Transverse colon (tissue), 4 donors: ENCODE data around the gene KRTAP1-3.

Experiments
- EP300 ChIP-seq: sonication (generic); formaldehyde crosslinking; IDR thresholded peaks from one replicate; pipeline ENCODE4 v1.6.1; 2017; ENCODE audit warnings: antibody characterized with exemption, low read depth
- POLR2A ChIP-seq: fragments of 450-650 bp; IDR thresholded peaks from one replicate; pipeline ENCODE4 v1.6.1; 2016; ENCODE audit warnings: antibody characterized with exemption, mild to moderate bottlenecking, moderate library complexity
- POLR2AphosphoS5 ChIP-seq, 3 donors: sonication (generic); formaldehyde crosslinking; IDR thresholded peaks; one replicate each; pipeline ENCODE4 v1.6.1; 2016; ENCODE audit warnings: antibody characterized with exemption in 3 of 3
- TF ChIP-seq, protein P1 (sequence below), 5 experiments: fragments of 200-600 bp in 3 of 5; fragments of 450-650 bp in 2 of 5; sonication (generic) in 3 of 5; IDR thresholded peaks; 1 replicate in 2 of 5; 2 replicates in 3 of 5; pipeline ENCODE4 v1.5.1; 2016 to 2017; ENCODE audit warnings: antibody characterized with exemption in 5 of 5, inconsistent platforms in 3 of 5, mild to moderate bottlenecking in 2 of 5, moderate library complexity in 1 of 5

DNA sequence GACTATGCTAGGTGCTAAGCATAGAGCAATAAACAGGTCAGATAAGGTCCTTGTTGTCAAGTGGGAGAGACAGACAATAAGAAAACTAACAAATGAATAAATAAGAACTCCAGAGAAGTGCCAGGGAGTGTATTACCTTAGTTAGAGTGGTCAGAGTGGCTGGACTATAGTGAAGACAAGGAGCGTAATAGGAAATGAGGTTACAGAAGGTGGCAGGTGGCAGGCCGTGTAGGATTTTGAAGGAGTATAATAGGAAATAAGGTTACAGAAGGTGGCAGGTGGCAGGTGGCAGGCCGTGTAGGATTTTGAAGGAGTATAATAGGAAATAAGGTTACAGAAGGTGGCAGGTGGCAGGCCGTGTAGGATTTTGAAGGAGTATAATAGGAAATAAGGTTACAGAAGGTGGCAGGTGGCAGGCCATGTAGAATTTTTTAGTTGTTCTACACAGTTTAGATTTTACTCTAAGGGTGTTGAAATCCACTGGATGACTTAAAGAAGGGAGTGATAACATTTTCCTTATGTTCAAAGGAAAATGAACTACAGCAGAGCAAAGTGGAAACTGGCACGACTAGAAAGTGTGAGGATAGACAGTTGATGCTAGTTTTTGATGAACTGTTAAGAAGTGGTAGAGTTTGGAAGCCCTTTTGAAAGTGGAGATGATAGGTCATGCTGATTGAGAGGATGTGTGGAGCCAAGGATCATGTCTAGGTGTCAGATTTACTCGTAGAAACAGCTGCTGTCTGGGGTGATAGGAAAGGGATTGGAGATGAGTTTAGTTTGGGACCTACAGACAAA lies 22.2 kb downstream of the KRTAP1-3 start:
- TF ChIP-seq POLR2A (no peak), POLR2AphosphoS5 (IDR thresholded peaks at IDR 0.05) (no peak), EP300 (no peak)
- TF ChIP-seq, protein P1, sequence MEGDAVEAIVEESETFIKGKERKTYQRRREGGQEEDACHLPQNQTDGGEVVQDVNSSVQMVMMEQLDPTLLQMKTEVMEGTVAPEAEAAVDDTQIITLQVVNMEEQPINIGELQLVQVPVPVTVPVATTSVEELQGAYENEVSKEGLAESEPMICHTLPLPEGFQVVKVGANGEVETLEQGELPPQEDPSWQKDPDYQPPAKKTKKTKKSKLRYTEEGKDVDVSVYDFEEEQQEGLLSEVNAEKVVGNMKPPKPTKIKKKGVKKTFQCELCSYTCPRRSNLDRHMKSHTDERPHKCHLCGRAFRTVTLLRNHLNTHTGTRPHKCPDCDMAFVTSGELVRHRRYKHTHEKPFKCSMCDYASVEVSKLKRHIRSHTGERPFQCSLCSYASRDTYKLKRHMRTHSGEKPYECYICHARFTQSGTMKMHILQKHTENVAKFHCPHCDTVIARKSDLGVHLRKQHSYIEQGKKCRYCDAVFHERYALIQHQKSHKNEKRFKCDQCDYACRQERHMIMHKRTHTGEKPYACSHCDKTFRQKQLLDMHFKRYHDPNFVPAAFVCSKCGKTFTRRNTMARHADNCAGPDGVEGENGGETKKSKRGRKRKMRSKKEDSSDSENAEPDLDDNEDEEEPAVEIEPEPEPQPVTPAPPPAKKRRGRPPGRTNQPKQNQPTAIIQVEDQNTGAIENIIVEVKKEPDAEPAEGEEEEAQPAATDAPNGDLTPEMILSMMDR (IDR thresholded peaks at IDR 0.05), result no peak
